Measurements from ENCODE around the gene BRPF1. TPM values are rescaled to one million over a fixed set of nuclear protein-coding genes. Genes with fewer than 3 reads are reported as not detected.

BRPF1 gene
- polyA plus RNA-seq, 1 donor, result 17.6 TPM

- Histone ChIP-seq H3K4me3 (ENCODE audit: low read length) (no peak overlapping the region), H3K36me3 (ENCODE audit: control insufficient read depth, insufficient read depth, low read length) (peaks cover 28% of the 10 kb centered on the region), H3K9me3 (ENCODE audit: control insufficient read depth, low read depth, low read length) (no peaks in the 10 kb centered on the region), H3K27me3 (ENCODE audit: control insufficient read depth, insufficient read depth, low read length) (no peaks in the 10 kb centered on the region), H3K4me1 (ENCODE audit: control insufficient read depth, insufficient read depth, low read length) (peaks cover 46% of the 10 kb centered on the region), H3K27ac (ENCODE audit: low read length) (peak overlapping the region; percentile 89)
- WGBS (ENCODE audit: insufficient coverage, low lambda C conversion rate), result no CpG with 5 or more reads among the region's 8 CpGs
- peak in 1 of 2 donors; percentile 38 for DNase-seq
Observed at GRCh38 chr3:9779721-9780457, 48.4 kb downstream of the BRPF1 start.

- Histone ChIP-seq H3K36me3 (ENCODE audit: control insufficient read depth, insufficient read depth, low read length) (peaks cover 34% of the 10 kb centered on the region), H3K27ac (ENCODE audit: low read length) (peak overlapping the region; percentile 89)
Observed at GRCh38 chr3:9780458-9780812, 48.9 kb downstream of the BRPF1 start.

GRCh38 chr3:9780910-9781309, 49.4 kb downstream of the BRPF1 start:
- Histone ChIP-seq H3K4me3 (ENCODE audit: low read length) (no peak overlapping the region), H3K36me3 (ENCODE audit: control insufficient read depth, insufficient read depth, low read length) (peaks cover 37% of the 10 kb centered on the region), H3K27me3 (ENCODE audit: control insufficient read depth, insufficient read depth, low read length) (no peaks in the 10 kb centered on the region), H3K4me1 (ENCODE audit: control insufficient read depth, insufficient read depth, low read length) (peaks cover 46% of the 10 kb centered on the region), H3K27ac (ENCODE audit: low read length) (peak overlapping the region; percentile 89), H3K9me3 (ENCODE audit: control insufficient read depth, low read depth, low read length) (no peaks in the 10 kb centered on the region)
- peak in 1 of 2 donors; percentile 61 for DNase-seq
- WGBS (ENCODE audit: insufficient coverage, low lambda C conversion rate), result no CpG with 5 or more reads among the region's 4 CpGs

More at GRCh38 chr3:9780458-9780812, 48.9 kb downstream of the BRPF1 start:
- Histone ChIP-seq H3K27me3 (ENCODE audit: control insufficient read depth, insufficient read depth, low read length) (no peaks in the 10 kb centered on the region), H3K4me1 (ENCODE audit: control insufficient read depth, insufficient read depth, low read length) (peaks cover 46% of the 10 kb centered on the region), H3K9me3 (ENCODE audit: control insufficient read depth, low read depth, low read length) (no peaks in the 10 kb centered on the region), H3K4me3 (ENCODE audit: low read length) (no peak overlapping the region)
- WGBS (ENCODE audit: insufficient coverage, low lambda C conversion rate), result no CpG with 5 or more reads among the region's 10 CpGs
- peak; percentile 75 to 86 for DNase-seq

DNA sequence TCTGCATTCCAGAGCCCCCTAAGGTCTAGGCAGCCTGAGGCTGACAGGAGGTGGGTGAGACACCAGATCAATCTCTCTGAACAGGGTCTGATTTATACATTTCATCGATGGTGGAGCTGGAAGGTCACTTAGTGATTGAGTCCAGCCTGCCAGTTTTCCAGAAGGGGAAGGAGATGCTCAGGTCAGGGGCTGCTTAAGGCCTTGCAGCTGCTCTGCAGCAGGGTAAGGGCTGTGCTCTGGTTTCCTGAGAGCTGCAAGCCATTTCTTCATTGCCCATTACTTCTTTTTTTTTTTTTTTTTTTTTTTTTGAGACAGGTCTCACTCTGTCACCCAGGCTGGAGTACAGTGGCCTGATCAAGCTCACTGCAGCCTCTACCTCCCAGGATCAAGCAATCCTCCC, 50.0 kb downstream of the BRPF1 start:
- peaks cover 46% of the 10 kb centered on the region for H3K4me1 ChIP-seq (ENCODE audit: control insufficient read depth, insufficient read depth, low read length)
- no peaks in the 10 kb centered on the region for H3K27me3 ChIP-seq (ENCODE audit: control insufficient read depth, insufficient read depth, low read length)
- no peak for DNase-seq
- peaks cover 43% of the 10 kb centered on the region for H3K36me3 ChIP-seq (ENCODE audit: control insufficient read depth, insufficient read depth, low read length)
- no peak overlapping the region for H3K4me3 ChIP-seq (ENCODE audit: low read length)
- WGBS (ENCODE audit: insufficient coverage, low lambda C conversion rate), result no CpG with 5 or more reads among the region's 1 CpG
- H3K27ac ChIP-seq (ENCODE audit: low read length), result peak overlapping the region; percentile 89
- H3K9me3 ChIP-seq (ENCODE audit: control insufficient read depth, low read depth, low read length), result no peaks in the 10 kb centered on the region

DNA sequence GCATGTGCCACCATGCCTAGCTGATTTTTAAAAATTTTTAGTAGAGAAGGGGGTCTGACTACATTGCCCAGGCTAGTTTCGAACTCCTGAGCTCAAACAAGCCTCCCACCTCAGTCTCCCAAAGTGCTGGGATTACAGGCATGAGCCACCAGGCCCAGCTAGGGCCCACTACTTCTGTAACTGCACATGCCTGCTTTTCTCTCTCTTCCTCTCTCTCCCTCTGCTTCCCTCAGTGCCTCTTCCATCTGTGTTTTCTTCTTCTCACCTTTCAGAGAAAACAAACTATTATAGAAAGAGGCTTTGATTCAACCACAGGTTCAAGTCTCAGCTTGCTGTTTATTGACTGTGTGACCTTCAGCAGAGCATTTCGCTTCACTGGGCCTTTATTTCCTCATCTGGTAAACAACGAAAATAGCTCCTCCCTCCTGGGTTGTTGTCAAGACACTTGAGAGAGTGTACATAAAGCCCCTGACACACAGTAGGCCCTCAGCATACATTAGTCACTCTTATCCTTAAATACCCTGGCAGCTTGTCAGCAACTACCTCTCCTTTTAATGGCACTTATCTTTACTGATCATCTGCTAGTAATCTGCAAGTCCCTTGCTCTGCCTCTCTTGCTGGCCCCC, 50.6 kb downstream of the BRPF1 start:
- Histone ChIP-seq H3K4me3 (ENCODE audit: low read length) (no peak overlapping the region), H3K9me3 (ENCODE audit: control insufficient read depth, low read depth, low read length) (no peaks in the 10 kb centered on the region), H3K4me1 (ENCODE audit: control insufficient read depth, insufficient read depth, low read length) (peaks cover 46% of the 10 kb centered on the region), H3K27me3 (ENCODE audit: control insufficient read depth, insufficient read depth, low read length) (no peaks in the 10 kb centered on the region), H3K27ac (ENCODE audit: low read length) (no peak overlapping the region), H3K36me3 (ENCODE audit: control insufficient read depth, insufficient read depth, low read length) (peaks cover 46% of the 10 kb centered on the region)
- DNase-seq, result no peak
- no CpG with 5 or more reads among the region's 3 CpGs for WGBS (ENCODE audit: insufficient coverage, low lambda C conversion rate)

GRCh38 chr3:9782770-9783169, 51.2 kb downstream of the BRPF1 start:
- H3K9me3 ChIP-seq (ENCODE audit: control insufficient read depth, low read depth, low read length), result no peaks in the 10 kb centered on the region
- H3K36me3 ChIP-seq (ENCODE audit: control insufficient read depth, insufficient read depth, low read length), result peaks cover 50% of the 10 kb centered on the region
- H3K27me3 ChIP-seq (ENCODE audit: control insufficient read depth, insufficient read depth, low read length), result no peaks in the 10 kb centered on the region
- no CpG with 5 or more reads among the region's 3 CpGs for WGBS (ENCODE audit: insufficient coverage, low lambda C conversion rate)
- no peak for DNase-seq
- no peak overlapping the region for H3K4me3 ChIP-seq (ENCODE audit: low read length)
- no peak overlapping the region for H3K27ac ChIP-seq (ENCODE audit: low read length)
- H3K4me1 ChIP-seq (ENCODE audit: control insufficient read depth, insufficient read depth, low read length), result peaks cover 40% of the 10 kb centered on the region

GRCh38 chr3:9783954-9784353, 52.4 kb downstream of the BRPF1 start:
- no peak for DNase-seq

GRCh38 chr3:9784965-9785364, 53.4 kb downstream of the BRPF1 start:
- WGBS (ENCODE audit: insufficient coverage, low lambda C conversion rate), result no CpG with 5 or more reads among the region's 4 CpGs
- no peak overlapping the region for H3K4me3 ChIP-seq (ENCODE audit: low read length)

More at GRCh38 chr3:9783954-9784353, 52.4 kb downstream of the BRPF1 start:
- Histone ChIP-seq H3K27ac (ENCODE audit: low read length) (no peak overlapping the region), H3K36me3 (ENCODE audit: control insufficient read depth, insufficient read depth, low read length) (peaks cover 51% of the 10 kb centered on the region), H3K9me3 (ENCODE audit: control insufficient read depth, low read depth, low read length) (no peaks in the 10 kb centered on the region), H3K4me3 (ENCODE audit: low read length) (no peak overlapping the region), H3K27me3 (ENCODE audit: control insufficient read depth, insufficient read depth, low read length) (no peaks in the 10 kb centered on the region), H3K4me1 (ENCODE audit: control insufficient read depth, insufficient read depth, low read length) (peaks cover 29% of the 10 kb centered on the region)
- no CpG with 5 or more reads among the region's 14 CpGs for WGBS (ENCODE audit: insufficient coverage, low lambda C conversion rate)

GRCh38 chr3:9785602-9786001, 54.1 kb downstream of the BRPF1 start:
- Histone ChIP-seq H3K4me3 (ENCODE audit: low read length) (no peak overlapping the region), H3K36me3 (ENCODE audit: control insufficient read depth, insufficient read depth, low read length) (peaks cover 57% of the 10 kb centered on the region), H3K27me3 (ENCODE audit: control insufficient read depth, insufficient read depth, low read length) (no peaks in the 10 kb centered on the region), H3K4me1 (ENCODE audit: control insufficient read depth, insufficient read depth, low read length) (peaks cover 14% of the 10 kb centered on the region), H3K9me3 (ENCODE audit: control insufficient read depth, low read depth, low read length) (no peaks in the 10 kb centered on the region), H3K27ac (ENCODE audit: low read length) (no peak overlapping the region)
- no peak for DNase-seq
- WGBS (ENCODE audit: insufficient coverage, low lambda C conversion rate), result 90% methylated on average over 2 of the region's 7 CpGs

More at GRCh38 chr3:9784965-9785364, 53.4 kb downstream of the BRPF1 start:
- no peak for DNase-seq
- no peak overlapping the region for H3K27ac ChIP-seq (ENCODE audit: low read length)
- no peaks in the 10 kb centered on the region for H3K27me3 ChIP-seq (ENCODE audit: control insufficient read depth, insufficient read depth, low read length)
- H3K36me3 ChIP-seq (ENCODE audit: control insufficient read depth, insufficient read depth, low read length), result peaks cover 59% of the 10 kb centered on the region
- no peaks in the 10 kb centered on the region for H3K9me3 ChIP-seq (ENCODE audit: control insufficient read depth, low read depth, low read length)
- H3K4me1 ChIP-seq (ENCODE audit: control insufficient read depth, insufficient read depth, low read length), result peaks cover 20% of the 10 kb centered on the region

DNA sequence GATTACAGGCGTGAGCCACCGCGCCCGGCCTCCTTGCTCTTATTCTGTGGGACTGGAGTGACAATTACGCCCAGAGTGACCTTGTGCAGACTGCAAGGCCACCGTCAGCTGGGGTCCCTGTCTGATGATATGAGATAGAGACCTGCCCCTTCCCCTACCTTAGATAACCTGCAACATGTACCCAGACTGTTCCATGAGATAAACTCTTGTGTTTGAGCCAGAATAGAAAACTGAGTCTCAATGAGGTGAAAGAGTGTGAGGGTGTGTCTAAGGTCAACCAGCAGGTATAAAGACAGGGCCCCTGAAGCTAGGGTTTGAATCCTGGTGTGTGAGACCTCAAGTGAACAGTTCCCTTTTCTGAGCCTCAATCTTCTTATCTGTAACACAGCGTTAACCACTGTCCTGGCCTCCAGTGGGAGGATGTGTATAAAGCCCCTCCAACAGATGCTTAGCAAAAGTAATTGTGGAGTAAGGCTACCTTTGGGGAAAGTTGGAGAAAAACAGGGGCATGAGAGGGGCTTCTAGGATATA, 54.7 kb downstream of the BRPF1 start:
- no CpG with 5 or more reads among the region's 7 CpGs for WGBS (ENCODE audit: insufficient coverage, low lambda C conversion rate)
- Histone ChIP-seq H3K27ac (ENCODE audit: low read length) (no peak overlapping the region), H3K36me3 (ENCODE audit: control insufficient read depth, insufficient read depth, low read length) (peaks cover 61% of the 10 kb centered on the region), H3K4me1 (ENCODE audit: control insufficient read depth, insufficient read depth, low read length) (peaks cover 8% of the 10 kb centered on the region), H3K4me3 (ENCODE audit: low read length) (no peak overlapping the region), H3K9me3 (ENCODE audit: control insufficient read depth, low read depth, low read length) (no peaks in the 10 kb centered on the region), H3K27me3 (ENCODE audit: control insufficient read depth, insufficient read depth, low read length) (no peaks in the 10 kb centered on the region)
- no peak for DNase-seq

Measured in large intestine (tissue), 3 donors.